HepG2 (cell line): ENCODE data around the gene MID1. TPM values are rescaled to one million over a fixed set of nuclear protein-coding genes. Genes with fewer than 3 reads are reported as not detected.

Experiments
- ATAC-seq: fragments of 200-7000 bp; cut with Tn5 transposase; 3 replicates; pipeline ENCODE4 v1.9.1; 2020; ENCODE audit warnings: mild to moderate bottlenecking, moderate library complexity
- BruUV-seq: library from RNA; stranded (reverse); fragments of 400-500 nt; replicated peaks from 2 replicates; lab custom pipeline; 2021; lab: Mats Ljungman, UMichigan
- CTCF ChIA-PET: fragments of 300-600 bp; formaldehyde crosslinking; extraction: SDS; loops from one replicate; lab custom pipeline; 2021; ENCODE audit warnings: low total read pairs, inconsistent platforms, low intra/inter-chr PET ratio; lab: Yijun Ruan, JAX
- POLR2A ChIA-PET: fragments of 350-600 bp; sonication (Branson Sonifier 250); formaldehyde crosslinking; loops from one replicate; lab custom pipeline; 2020; ENCODE audit warnings: antibody characterized with exemption, inconsistent platforms; lab: Yijun Ruan, JAX
- DNase-seq: peaks from one replicate; pipeline ENCODE4 v3.0.0-alpha.2; 2015; ENCODE audit warnings: low spot score
- FAIRE-seq: peaks from 3 replicates; lab custom pipeline; 2011; peaks lifted over from hg19 to GRCh38; lab: Jason Lieb, UNC
- H2AFZ ChIP-seq: one replicate; pipeline ENCODE4 v1.6.1; 2011; ENCODE audit warnings: low read length, inconsistent platforms
- H3K27ac ChIP-seq: fragments of 300-600 bp; 3 replicates; pipeline ENCODE4 v1.8.0; 2011; ENCODE audit warnings: mixed run types, mild to moderate bottlenecking, mixed read lengths, low read length, inconsistent platforms; ENCODE audit not compliant: insufficient read depth; ENCODE audit errors: extremely low read length
- H3K27me3 ChIP-seq, 2 experiments: fragments of 200-600 bp in 1 of 2; 2 replicates in 1 of 2; 3 replicates in 1 of 2; pipeline versions ENCODE4 v1.6.0 to v1.8.0; 2011; ENCODE audit warnings: low read length in 2 of 2, mild to moderate bottlenecking in 2 of 2, moderate library complexity in 2 of 2, inconsistent platforms in 1 of 2; ENCODE audit not compliant: insufficient read depth in 2 of 2, control insufficient read depth in 1 of 2
- H3K36me3 ChIP-seq, 2 experiments: fragments of 200-600 bp in 1 of 2; replicated peaks in 1 of 2; 2 replicates in 1 of 2; 3 replicates in 1 of 2; pipeline versions ENCODE4 v1.5.1 to v1.8.0; 2011; ENCODE audit warnings: low read length in 2 of 2, inconsistent platforms in 1 of 2; ENCODE audit not compliant: insufficient read depth in 2 of 2, control insufficient read depth in 1 of 2
- H3K4me1 ChIP-seq: 2 replicates; pipeline ENCODE4 v1.5.1; 2012; ENCODE audit warnings: low read length, inconsistent platforms; ENCODE audit not compliant: insufficient read depth
- H3K4me2 ChIP-seq: 2 replicates; pipeline ENCODE4 v1.6.0; 2011; ENCODE audit warnings: low read depth, low read length, inconsistent platforms
- H3K4me3 ChIP-seq, 3 experiments: fragments of 200-600 bp in 1 of 3; sonication (generic), shearing (Covaris generic) in 1 of 3; replicated peaks in 1 of 3; 2 replicates each; pipeline ENCODE4 v1.5.1; 2011 to 2016; ENCODE audit warnings: low read length in 3 of 3, inconsistent platforms in 2 of 3, low read depth in 2 of 3, mild to moderate bottlenecking in 2 of 3, control low read depth in 1 of 3, mixed read lengths in 1 of 3; ENCODE audit not compliant: insufficient read depth in 1 of 3
- H3K79me2 ChIP-seq: one replicate; pipeline ENCODE4 v1.6.1; 2011; ENCODE audit warnings: low read length, inconsistent platforms; ENCODE audit not compliant: insufficient read depth
- H3K9ac ChIP-seq: 2 replicates; pipeline ENCODE4 v1.6.0; 2011; ENCODE audit warnings: mild to moderate bottlenecking, low read depth, low read length, inconsistent platforms; ENCODE audit not compliant: insufficient read depth
- H3K9me3 ChIP-seq: 2 replicates; pipeline ENCODE4 v1.5.1; 2012; ENCODE audit warnings: mild to moderate bottlenecking, low read length
- H4K20me1 ChIP-seq: 2 replicates; pipeline ENCODE4 v1.6.0; 2011; ENCODE audit warnings: inconsistent platforms, mild to moderate bottlenecking, low read length, moderate library complexity; ENCODE audit not compliant: insufficient read depth
- EP300 ChIP-seq, 3 experiments: sonication (generic) in 1 of 3; formaldehyde crosslinking in 1 of 3; IDR thresholded peaks; 2 replicates each; pipeline versions ENCODE4 v1.5.1 to v1.6.1; 2011 to 2020; ENCODE audit warnings: low read depth in 2 of 3, low read length in 2 of 3, borderline replicate concordance in 1 of 3, improper control_type of control experiment in 1 of 3, mild to moderate bottlenecking in 1 of 3, missing genetic modification reagents in 1 of 3, moderate library complexity in 1 of 3
- MAFK ChIP-seq, 2 experiments: IDR thresholded peaks in 1 of 2; conservative IDR thresholded peaks in 1 of 2; 2 replicates each; pipeline ENCODE4 v1.6.1; 2011; ENCODE audit warnings: improper control_type of control experiment in 2 of 2, low read length in 2 of 2
- MED8 ChIP-seq: sonication (generic); formaldehyde crosslinking; IDR thresholded peaks from 2 replicates; pipeline ENCODE4 v1.8.1; 2023; ENCODE audit warnings: mild to moderate bottlenecking, missing genetic modification reagents; ENCODE audit not compliant: insufficient replicate concordance
- MXI1 ChIP-seq: IDR thresholded peaks from 3 replicates; pipeline ENCODE4 v1.6.1; 2012; ENCODE audit warnings: low read depth, low read length, inconsistent platforms, borderline replicate concordance
- NR2F6 ChIP-seq, 2 experiments: IDR thresholded peaks; 2 replicates each; pipeline ENCODE4 v1.6.1; 2016; ENCODE audit warnings: antibody characterized with exemption in 1 of 2, mild to moderate bottlenecking in 1 of 2
- SALL2 ChIP-seq: sonication (generic); formaldehyde crosslinking; IDR thresholded peaks from 2 replicates; pipeline ENCODE4 v1.8.1; 2023; ENCODE audit warnings: mild to moderate bottlenecking, missing genetic modification reagents, inconsistent platforms
- SPEN ChIP-seq: sonication (generic); formaldehyde crosslinking; IDR thresholded peaks from 2 replicates; pipeline ENCODE4 v1.5.1; 2020; ENCODE audit warnings: low read depth, mild to moderate bottlenecking, missing genetic modification reagents
- ZBTB7A ChIP-seq: sonication (generic); formaldehyde crosslinking; IDR thresholded peaks from 2 replicates; pipeline ENCODE4 v1.8.0; 2022; ENCODE audit warnings: mild to moderate bottlenecking, missing genetic modification reagents
- ZBTB8A ChIP-seq: sonication (generic); formaldehyde crosslinking; IDR thresholded peaks from 2 replicates; pipeline ENCODE4 v1.4.0; 2020; ENCODE audit warnings: mild to moderate bottlenecking, low read depth, missing genetic modification reagents, borderline replicate concordance
- ZFP36L1 ChIP-seq: sonication (generic); formaldehyde crosslinking; IDR thresholded peaks from 2 replicates; pipeline ENCODE4 v1.8.0; 2022; ENCODE audit warnings: mild to moderate bottlenecking, missing genetic modification reagents, moderate library complexity
- ZMYM4 ChIP-seq: sonication (generic); formaldehyde crosslinking; IDR thresholded peaks from 2 replicates; pipeline ENCODE4 v1.8.1; 2023; ENCODE audit warnings: mild to moderate bottlenecking, missing genetic modification reagents
- ZNF577 ChIP-seq: sonication (generic); formaldehyde crosslinking; IDR thresholded peaks from 2 replicates; pipeline ENCODE4 v1.4.0; 2020; ENCODE audit warnings: mild to moderate bottlenecking, low read depth, missing genetic modification reagents, borderline replicate concordance
- WGBS: methylation state at CpG from one replicate; pipeline ENCODE4 v1.1.6; 2017; ENCODE audit warnings: low lambda C conversion rate; 5-methylcytosine and 5-hydroxymethylcytosine counted together
- in situ Hi-C: cut with HindIII; loops from 2 replicates; pipeline ENCODE4 v1.10.0; 2017; ENCODE audit warnings: low pct_unique_long_range_greater_than_20kb; ENCODE audit not compliant: extremely low pct_ligation_motif_present
- intact Hi-C: fragments of 100-400 bp; cut with micrococcal nuclease; formaldehyde crosslinking; loops from one replicate; pipeline ENCODE4 v1.10.0; 2022; ENCODE audit not compliant: unreplicated experiment
- polyA plus RNA-seq, 8 experiments: library from polyadenylated mRNA; depleted of rRNA in 3 of 8; stranded (reverse) in 7 of 8; unstranded in 1 of 8; fragments of >200 nt; fragmentation: Illumina TruSeq in 4 of 8; extraction: Trizol in 4 of 8; gene quantifications; 2 replicates each; pipeline versions ENCODE4 v1.2.1 to v1.2.3, GENCODE V29; 2011 to 2016; ENCODE audit warnings: low read depth in 4 of 8, missing spikeins in 1 of 8, mixed read lengths in 1 of 8; ENCODE audit not compliant: insufficient read depth in 1 of 8
- total RNA-seq, 5 experiments: library from RNA; depleted of rRNA; stranded (reverse); fragments of >200 nt; fragmentation: Illumina TruSeq; extraction: Trizol; gene quantifications; 2 replicates each; pipeline ENCODE4 v1.2.3, GENCODE V29; 2016; ENCODE audit warnings: low read depth in 1 of 5
- TF ChIP-seq, protein P1 (sequence below): sonication (generic); formaldehyde crosslinking; conservative IDR thresholded peaks from 2 replicates; pipeline ENCODE4 v1.4.0; 2020; ENCODE audit warnings: missing genetic modification reagents
- TF ChIP-seq, protein P2 (sequence below): sonication (generic); formaldehyde crosslinking; IDR thresholded peaks from 2 replicates; pipeline ENCODE4 v1.5.1; 2020; ENCODE audit warnings: mild to moderate bottlenecking, missing genetic modification reagents

MID1 gene
- total and polyA plus RNA-seq, 2 of the 13 experiments (the other 11 are each of a cell fraction or from before 2014, with no cell fraction given), result 0.86 to 1.1 TPM

DNA sequence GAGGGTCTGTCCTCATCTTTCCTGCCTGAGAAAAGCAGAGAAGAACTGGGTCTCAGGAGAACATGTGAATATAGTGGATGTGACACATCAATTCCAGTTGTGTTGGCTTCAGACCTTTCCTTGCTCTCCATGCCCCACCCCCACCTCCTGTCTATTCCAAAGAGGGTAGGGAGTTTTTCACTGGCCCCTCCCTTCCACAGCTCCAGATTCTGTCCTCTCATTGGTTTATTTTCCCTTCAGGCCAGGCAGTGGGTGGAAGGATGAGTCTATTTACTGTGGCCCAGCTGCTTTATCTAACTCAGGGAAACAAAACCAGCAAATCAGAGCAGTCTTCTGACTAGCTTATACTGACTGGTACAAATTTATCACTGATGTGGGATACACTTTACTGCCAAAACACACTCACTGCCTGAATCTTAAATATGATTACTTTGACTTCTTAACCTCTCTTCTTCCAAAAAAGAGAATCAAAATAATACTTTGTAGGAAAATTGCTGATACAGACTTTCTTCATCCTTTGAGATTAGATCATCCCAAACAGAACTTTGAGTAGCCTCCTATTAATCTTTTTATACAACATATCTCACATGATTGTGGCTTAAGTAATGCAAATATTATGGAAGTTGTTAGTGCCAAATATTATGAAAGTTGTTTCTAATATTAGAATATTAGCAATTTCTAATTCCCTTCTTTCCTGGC, 221.2 kb downstream of the MID1 start:
- CTCF ChIA-PET, result no interaction called here
- no peak for FAIRE-seq
- no TSS peak for BruUV-seq
- no peaks in the 10 kb centered on the region for H3K9me3 ChIP-seq
- no peaks in the 10 kb centered on the region for H3K4me1 ChIP-seq
- no peaks in the 10 kb centered on the region for H3K27me3 ChIP-seq
- intact Hi-C loops (no loop called here), in situ Hi-C loops (no loop called here)
- no peak overlapping the region for H3K9ac ChIP-seq
- H2AFZ ChIP-seq, result no peak overlapping the region
- no peak for ATAC-seq
- TF ChIP-seq MAFK (conservative IDR thresholded peaks at IDR 0.05 in 1 of 2, IDR thresholded peaks at IDR 0.05 in 1 of 2; ENCODE audit: low read length in 2 of 2), result peak in 1 of 2 experiments; percentile 64; a peak in 2 of 4 replicates
- no peak for TF ChIP-seq MXI1
- DNase-seq, result no peak
- H4K20me1 ChIP-seq, result no peaks in the 10 kb centered on the region
- no peak overlapping the region for H3K4me2 ChIP-seq
- no peak overlapping the region for H3K27ac ChIP-seq
- no peaks in the 10 kb centered on the region for H3K79me2 ChIP-seq
- no peak overlapping the region for H3K4me3 ChIP-seq
- POLR2A ChIA-PET, result no interaction called here
- no peaks in the 10 kb centered on the region for H3K36me3 ChIP-seq

DNA sequence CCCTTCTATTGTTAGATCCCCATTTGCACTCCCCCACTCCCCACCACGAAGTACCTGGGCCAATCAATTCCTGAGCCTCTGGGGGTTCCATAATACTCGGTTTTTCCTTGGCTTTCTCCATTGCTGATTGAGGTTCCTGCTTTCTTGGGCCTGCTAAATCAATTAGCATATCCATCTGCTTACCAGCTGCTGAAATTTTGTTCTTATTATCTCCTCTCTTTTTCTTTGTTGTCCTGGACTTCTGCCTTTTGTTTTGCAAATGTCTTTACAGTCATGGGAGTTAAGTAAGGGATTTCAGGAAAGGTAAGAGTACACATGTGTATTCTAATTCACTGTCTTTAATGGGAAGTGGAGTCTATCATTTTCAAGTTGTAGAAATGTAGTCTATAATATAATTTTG, 222.2 kb downstream of the MID1 start:
- no peaks in the 10 kb centered on the region for H3K4me1 ChIP-seq
- no TSS peak for BruUV-seq
- FAIRE-seq (no peak), ATAC-seq (no peak), DNase-seq (no peak)
- H3K4me2 ChIP-seq, result no peak overlapping the region
- H3K9ac ChIP-seq, result no peak overlapping the region
- H3K27ac ChIP-seq, result no peak overlapping the region
- H3K79me2 ChIP-seq, result no peaks in the 10 kb centered on the region
- no peak overlapping the region for H2AFZ ChIP-seq
- no peaks in the 10 kb centered on the region for H3K9me3 ChIP-seq
- no peaks in the 10 kb centered on the region for H3K27me3 ChIP-seq
- H3K4me3 ChIP-seq, result no peak overlapping the region
- ChIA-PET CTCF (no interaction called here), POLR2A (no interaction called here)
- WGBS, result 0% methylated on average over 2 of the region's 2 CpGs
- H4K20me1 ChIP-seq, result no peaks in the 10 kb centered on the region
- intact Hi-C loops, result no loop called here
- in situ Hi-C loops, result no loop called here
- no peaks in the 10 kb centered on the region for H3K36me3 ChIP-seq
- TF ChIP-seq SPEN (no peak), ZFP36L1 (CRISPR knock-in tag) (no peak), ZBTB8A (CRISPR knock-in tag) (no peak), ZBTB7A (CRISPR knock-in tag) (no peak), MED8 (no peak), NR2F6 (IDR thresholded peaks at IDR 0.05) (no peak), NR2F6 (CRISPR knock-in tag; IDR thresholded peaks at IDR 0.05) (no peak), ZMYM4 (CRISPR knock-in tag) (no peak), ZNF577 (CRISPR knock-in tag) (no peak), EP300 (IDR thresholded peaks at IDR 0.05; ENCODE audit: low read depth in 2 of 2, low read length in 2 of 2) (no peak), EP300 (CRISPR knock-in tag; IDR thresholded peaks at IDR 0.05; ENCODE audit: borderline replicate concordance) (no peak), SALL2 (CRISPR knock-in tag) (no peak)
- TF ChIP-seq, protein P1, sequence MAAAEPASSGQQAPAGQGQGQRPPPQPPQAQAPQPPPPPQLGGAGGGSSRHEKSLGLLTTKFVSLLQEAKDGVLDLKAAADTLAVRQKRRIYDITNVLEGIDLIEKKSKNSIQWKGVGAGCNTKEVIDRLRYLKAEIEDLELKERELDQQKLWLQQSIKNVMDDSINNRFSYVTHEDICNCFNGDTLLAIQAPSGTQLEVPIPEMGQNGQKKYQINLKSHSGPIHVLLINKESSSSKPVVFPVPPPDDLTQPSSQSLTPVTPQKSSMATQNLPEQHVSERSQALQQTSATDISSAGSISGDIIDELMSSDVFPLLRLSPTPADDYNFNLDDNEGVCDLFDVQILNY (CRISPR knock-in tag), result no peak
- TF ChIP-seq, protein P2, sequence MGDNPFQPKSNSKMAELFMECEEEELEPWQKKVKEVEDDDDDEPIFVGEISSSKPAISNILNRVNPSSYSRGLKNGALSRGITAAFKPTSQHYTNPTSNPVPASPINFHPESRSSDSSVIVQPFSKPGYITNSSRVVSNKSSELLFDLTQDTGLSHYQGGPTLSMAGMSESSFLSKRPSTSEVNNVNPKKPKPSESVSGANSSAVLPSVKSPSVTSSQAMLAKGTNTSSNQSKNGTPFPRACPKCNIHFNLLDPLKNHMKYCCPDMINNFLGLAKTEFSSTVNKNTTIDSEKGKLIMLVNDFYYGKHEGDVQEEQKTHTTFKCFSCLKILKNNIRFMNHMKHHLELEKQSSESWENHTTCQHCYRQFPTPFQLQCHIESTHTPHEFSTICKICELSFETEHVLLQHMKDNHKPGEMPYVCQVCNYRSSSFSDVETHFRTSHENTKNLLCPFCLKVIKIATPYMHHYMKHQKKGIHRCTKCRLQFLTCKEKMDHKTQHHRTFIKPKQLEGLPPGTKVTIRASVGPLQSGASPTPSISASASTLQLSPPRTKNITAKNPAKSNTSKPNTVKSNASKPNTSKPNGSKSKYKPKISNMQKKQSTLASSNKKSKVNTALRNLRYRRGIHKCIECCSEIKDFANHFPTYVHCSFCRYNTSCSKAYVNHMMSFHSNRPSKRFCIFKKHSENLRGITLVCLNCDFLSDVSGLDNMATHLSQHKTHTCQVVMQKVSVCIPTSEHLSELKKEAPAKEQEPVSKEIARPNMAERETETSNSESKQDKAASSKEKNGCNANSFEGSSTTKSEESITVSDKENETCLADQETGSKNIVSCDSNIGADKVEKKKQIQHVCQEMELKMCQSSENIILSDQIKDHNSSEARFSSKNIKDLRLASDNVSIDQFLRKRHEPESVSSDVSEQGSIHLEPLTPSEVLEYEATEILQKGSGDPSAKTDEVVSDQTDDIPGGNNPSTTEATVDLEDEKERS (CRISPR knock-in tag), result no peak
